Panc1 (cell line): ENCODE measurements around the gene SLC6A11.

Source experiments
- POLR2AphosphoS5 ChIP-seq: IDR thresholded peaks from 2 replicates; pipeline ENCODE4 v1.6.1; 2012; ENCODE audit warnings: mild to moderate bottlenecking, low read depth, low read length, moderate library complexity
- TCF7L2 ChIP-seq: IDR thresholded peaks from 2 replicates; pipeline ENCODE4 v1.6.1; 2011; ENCODE audit warnings: mild to moderate bottlenecking, low read depth, low read length, inconsistent platforms
- TF ChIP-seq, protein P1 (sequence below): fragments of 450-650 bp; IDR thresholded peaks from 2 replicates; pipeline ENCODE4 v1.5.1; 2017; ENCODE audit warnings: mild to moderate bottlenecking
- TF ChIP-seq, protein P2 (sequence below), 2 experiments: IDR thresholded peaks; 2 replicates each; pipeline ENCODE4 v1.6.1; 2011 to 2012; ENCODE audit warnings: low read depth in 2 of 2, control low read depth in 1 of 2, low read length in 1 of 2, mild to moderate bottlenecking in 1 of 2, moderate library complexity in 1 of 2; ENCODE audit not compliant: insufficient read depth in 1 of 2

DNA sequence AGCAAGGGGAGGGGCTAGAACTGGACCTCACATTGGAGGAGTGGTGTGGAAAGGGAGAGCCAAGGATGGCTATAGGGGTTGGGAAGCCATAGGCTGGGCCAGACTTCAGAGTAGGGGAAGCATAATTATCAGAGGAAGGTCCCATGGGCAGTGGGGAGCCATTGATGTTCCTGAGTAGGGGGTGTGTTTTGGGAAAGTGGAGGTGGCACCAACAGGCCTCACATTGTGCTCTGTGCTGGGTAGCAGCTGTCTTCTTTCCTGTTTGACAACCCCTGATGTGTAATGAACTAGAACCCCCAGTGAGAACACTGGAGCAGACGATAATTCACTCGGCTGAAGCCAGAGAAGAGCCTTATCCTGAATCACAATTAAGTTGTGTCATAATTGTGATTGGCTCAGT lies 41.2 kb downstream of the SLC6A11 start:
- TF ChIP-seq, protein P1, sequence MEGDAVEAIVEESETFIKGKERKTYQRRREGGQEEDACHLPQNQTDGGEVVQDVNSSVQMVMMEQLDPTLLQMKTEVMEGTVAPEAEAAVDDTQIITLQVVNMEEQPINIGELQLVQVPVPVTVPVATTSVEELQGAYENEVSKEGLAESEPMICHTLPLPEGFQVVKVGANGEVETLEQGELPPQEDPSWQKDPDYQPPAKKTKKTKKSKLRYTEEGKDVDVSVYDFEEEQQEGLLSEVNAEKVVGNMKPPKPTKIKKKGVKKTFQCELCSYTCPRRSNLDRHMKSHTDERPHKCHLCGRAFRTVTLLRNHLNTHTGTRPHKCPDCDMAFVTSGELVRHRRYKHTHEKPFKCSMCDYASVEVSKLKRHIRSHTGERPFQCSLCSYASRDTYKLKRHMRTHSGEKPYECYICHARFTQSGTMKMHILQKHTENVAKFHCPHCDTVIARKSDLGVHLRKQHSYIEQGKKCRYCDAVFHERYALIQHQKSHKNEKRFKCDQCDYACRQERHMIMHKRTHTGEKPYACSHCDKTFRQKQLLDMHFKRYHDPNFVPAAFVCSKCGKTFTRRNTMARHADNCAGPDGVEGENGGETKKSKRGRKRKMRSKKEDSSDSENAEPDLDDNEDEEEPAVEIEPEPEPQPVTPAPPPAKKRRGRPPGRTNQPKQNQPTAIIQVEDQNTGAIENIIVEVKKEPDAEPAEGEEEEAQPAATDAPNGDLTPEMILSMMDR = no peak
- no peak for TF ChIP-seq POLR2AphosphoS5
- TF ChIP-seq TCF7L2 = no peak
- TF ChIP-seq, protein P2, sequence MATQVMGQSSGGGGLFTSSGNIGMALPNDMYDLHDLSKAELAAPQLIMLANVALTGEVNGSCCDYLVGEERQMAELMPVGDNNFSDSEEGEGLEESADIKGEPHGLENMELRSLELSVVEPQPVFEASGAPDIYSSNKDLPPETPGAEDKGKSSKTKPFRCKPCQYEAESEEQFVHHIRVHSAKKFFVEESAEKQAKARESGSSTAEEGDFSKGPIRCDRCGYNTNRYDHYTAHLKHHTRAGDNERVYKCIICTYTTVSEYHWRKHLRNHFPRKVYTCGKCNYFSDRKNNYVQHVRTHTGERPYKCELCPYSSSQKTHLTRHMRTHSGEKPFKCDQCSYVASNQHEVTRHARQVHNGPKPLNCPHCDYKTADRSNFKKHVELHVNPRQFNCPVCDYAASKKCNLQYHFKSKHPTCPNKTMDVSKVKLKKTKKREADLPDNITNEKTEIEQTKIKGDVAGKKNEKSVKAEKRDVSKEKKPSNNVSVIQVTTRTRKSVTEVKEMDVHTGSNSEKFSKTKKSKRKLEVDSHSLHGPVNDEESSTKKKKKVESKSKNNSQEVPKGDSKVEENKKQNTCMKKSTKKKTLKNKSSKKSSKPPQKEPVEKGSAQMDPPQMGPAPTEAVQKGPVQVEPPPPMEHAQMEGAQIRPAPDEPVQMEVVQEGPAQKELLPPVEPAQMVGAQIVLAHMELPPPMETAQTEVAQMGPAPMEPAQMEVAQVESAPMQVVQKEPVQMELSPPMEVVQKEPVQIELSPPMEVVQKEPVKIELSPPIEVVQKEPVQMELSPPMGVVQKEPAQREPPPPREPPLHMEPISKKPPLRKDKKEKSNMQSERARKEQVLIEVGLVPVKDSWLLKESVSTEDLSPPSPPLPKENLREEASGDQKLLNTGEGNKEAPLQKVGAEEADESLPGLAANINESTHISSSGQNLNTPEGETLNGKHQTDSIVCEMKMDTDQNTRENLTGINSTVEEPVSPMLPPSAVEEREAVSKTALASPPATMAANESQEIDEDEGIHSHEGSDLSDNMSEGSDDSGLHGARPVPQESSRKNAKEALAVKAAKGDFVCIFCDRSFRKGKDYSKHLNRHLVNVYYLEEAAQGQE (IDR thresholded peaks at IDR 0.05; ENCODE audit: insufficient read depth in 1 of 2, low read depth in 2 of 2, low read length in 1 of 2) = no peak
